Ovary (tissue), 9 donors: ENCODE results near the gene C6orf136. TPM values are rescaled to one million over a fixed set of nuclear protein-coding genes. Genes with fewer than 3 reads are reported as not detected.
A peak's percentile ranks its signal among the peaks of the same experiment; 100 is the strongest.

Source experiments
- DNase-seq, 5 donors: peaks; one replicate each; pipeline ENCODE4 v3.0.0-alpha.2; 2019 to 2020
- H3K27ac ChIP-seq, 2 donors: fragments of 200-600 bp; one replicate each; pipeline versions ENCODE4 v1.5.1 to v1.8.0; 2019 to 2022
- H3K27me3 ChIP-seq: fragments of 200-600 bp; one replicate; pipeline ENCODE4 v1.8.0; 2022
- H3K36me3 ChIP-seq: fragments of 200-600 bp; sonication (generic); one replicate; pipeline ENCODE4 v1.5.1; 2019
- H3K4me1 ChIP-seq: one replicate; pipeline ENCODE4 v1.8.1; 2013; ENCODE audit warnings: mild to moderate bottlenecking, moderate library complexity; ENCODE audit not compliant: insufficient read depth
- H3K4me3 ChIP-seq: fragments of 200-600 bp; sonication (generic); one replicate; pipeline ENCODE4 v1.5.1; 2017
- H3K9me3 ChIP-seq, 2 donors: fragments of 200-600 bp in 1 of 2; sonication (generic) in 1 of 2; one replicate each; pipeline versions ENCODE4 v1.5.1 to v1.8.1; 2013 to 2019; ENCODE audit warnings: mild to moderate bottlenecking in 1 of 2, moderate library complexity in 1 of 2
- CTCF ChIP-seq, 3 donors: fragments of 450-650 bp in 2 of 3; fragments of 200-600 bp in 1 of 3; IDR thresholded peaks; one replicate each; pipeline versions ENCODE4 v1.5.1 to v1.8.0; 2016 to 2022; ENCODE audit warnings: antibody characterized with exemption in 3 of 3, mild to moderate bottlenecking in 1 of 3
- EP300 ChIP-seq: sonication (generic); formaldehyde crosslinking; IDR thresholded peaks from one replicate; pipeline ENCODE4 v1.6.1; 2017; ENCODE audit warnings: antibody characterized with exemption
- POLR2A ChIP-seq: fragments of 450-650 bp; IDR thresholded peaks from one replicate; pipeline ENCODE4 v1.6.1; 2017; ENCODE audit warnings: antibody characterized with exemption, mild to moderate bottlenecking, moderate library complexity
- WGBS, 3 donors: extraction: QIAGEN DNeasy Blood & Tissue Kit in 1 of 3; methylation state at CpG; one replicate each; pipeline versions ENCODE4 v1.1.5 to v1.1.7; 2013 to 2017; 5-methylcytosine and 5-hydroxymethylcytosine counted together
- intact Hi-C, 4 donors: fragments of 100-400 bp; cut with DNase I; formaldehyde crosslinking; loops; one replicate each; pipeline versions ENCODE4 v1.11.0 to v1.15.1; 2022 to 2023
- polyA plus RNA-seq, 2 donors: library from polyadenylated mRNA; stranded (reverse); fragments of 200-250 nt in 1 of 2; fragments of 350-450 nt in 1 of 2; fragmentation: Illumina TruSeq in 1 of 2; extraction: RNeasy Lipid Tissue Mini Kit (QIAGEN cat#74804) in 1 of 2; gene quantifications; one replicate each; pipeline ENCODE4 v1.2.3, GENCODE V29; 2013 to 2014
- total RNA-seq, 7 donors: library from RNA; depleted of rRNA in 2 of 7; stranded (reverse); fragments of >200 nt in 2 of 7; fragmentation: NEBNext Ultra II Directional in 3 of 7; extraction: Animal tissue kit (Norgen Biotek cat#: 25700) in 3 of 7; gene quantifications; one replicate each; pipeline versions ENCODE4 v1.1.0 to v1.2.4, GENCODE V29; 2016 to 2023
- donor health status: DM: no; HTN: no; CAD: no; lungs with moderate emphysema.
- donor health status: DM: no; HTN: no; CAD: no.
- donor health status: Bipolar disorder and iron deficiency.
- donor health status: DM: yes; HTN: yes; CAD: no.
- donor health status: DM: no; HTN: no; CAD: no.
- donor health status: DM: yes; HTN: yes; CAD: no.

C6orf136 gene
- total and polyA plus RNA-seq, 9 donors, result 6.0 to 20.0 (median 12.8) TPM

DNA sequence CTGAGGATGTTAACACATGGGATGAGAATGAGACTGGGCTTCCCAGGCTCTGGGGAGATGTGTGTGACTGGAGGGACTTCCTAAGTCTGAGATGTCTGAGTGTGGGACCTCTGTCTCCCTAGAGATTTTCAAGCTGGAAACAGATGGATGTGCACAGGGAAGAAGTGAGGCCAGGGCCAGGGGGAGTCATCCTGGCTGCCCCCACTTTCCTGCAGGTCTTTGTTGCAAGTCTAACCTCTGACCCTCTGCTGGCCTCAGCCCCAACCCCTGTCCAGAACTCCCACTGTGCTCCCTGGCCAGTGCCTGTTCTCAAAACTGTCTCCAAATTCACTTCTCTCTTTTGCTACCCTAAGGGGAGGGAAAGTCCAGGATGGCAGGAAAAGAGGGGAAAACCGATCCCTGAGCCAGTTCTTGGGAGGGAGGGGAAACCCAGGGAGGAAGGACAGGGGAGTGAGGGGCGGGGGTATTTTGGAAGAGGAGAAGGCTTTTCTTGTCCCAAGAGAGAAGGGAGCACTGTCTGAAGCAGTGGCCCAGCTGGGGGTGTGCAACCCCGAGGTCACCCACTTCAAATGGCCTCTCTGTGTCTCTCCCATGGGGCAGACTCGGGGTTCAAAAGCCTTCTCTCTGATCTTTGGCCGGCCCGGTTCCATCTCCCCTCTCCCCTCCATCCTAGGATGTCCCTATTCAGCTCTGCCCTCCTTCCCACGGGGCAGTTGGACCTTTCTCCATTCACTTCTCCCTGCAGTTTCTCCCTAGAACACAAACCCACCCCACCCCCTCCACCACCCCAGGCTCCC lies 36.4 kb downstream of the C6orf136 start:
- H3K4me1 ChIP-seq, result peaks cover 15% of the 10 kb centered on the region
- intact Hi-C loops, result loop anchor here in 2 of 4 donors (10.0 kb wide), 1 partner anchor 201 kb away; the partner anchor contains the start of gene DDR1 (in 2 of the 2)
- H3K9me3 ChIP-seq, result no peaks in the 10 kb centered on the region
- H3K36me3 ChIP-seq, result no peaks in the 10 kb centered on the region
- H3K27ac ChIP-seq, result peak overlapping the region; percentile 95 to 96
- peak overlapping the region; percentile 54 for H3K4me3 ChIP-seq
- WGBS, 3 donors, result 10 to 12% (median 11%) methylated on average over 7 of the region's 7 CpGs
- no peak for TF ChIP-seq POLR2A
- TF ChIP-seq EP300, result no peak
- no peak for TF ChIP-seq CTCF (IDR thresholded peaks at IDR 0.05)
- peak in 2 of 5 donors; percentile 60 to 61 for DNase-seq
- H3K27me3 ChIP-seq, result no peaks in the 10 kb centered on the region

GRCh38 chr6:30683980-30684338 lies 37.0 kb downstream of the C6orf136 start:
- H3K9me3 ChIP-seq, result no peaks in the 10 kb centered on the region
- H3K36me3 ChIP-seq, result no peaks in the 10 kb centered on the region
- peak overlapping the region; percentile 54 for H3K4me3 ChIP-seq
- WGBS, 3 donors, result 16 to 25% (median 24%) methylated on average over 2 of the region's 2 CpGs
- TF ChIP-seq EP300, result no peak
- TF ChIP-seq POLR2A, result no peak
- TF ChIP-seq CTCF (IDR thresholded peaks at IDR 0.05), result no peak
- DNase-seq, result no peak
- intact Hi-C loops, result loop anchor here in 2 of 4 donors (10.0 kb wide), 1 partner anchor 201 kb away; the partner anchor contains the start of gene DDR1 (in 2 of the 2)
- H3K4me1 ChIP-seq, result peaks cover 15% of the 10 kb centered on the region
- H3K27ac ChIP-seq, result peak overlapping the region; percentile 95 to 96
- H3K27me3 ChIP-seq, result no peaks in the 10 kb centered on the region

DNA sequence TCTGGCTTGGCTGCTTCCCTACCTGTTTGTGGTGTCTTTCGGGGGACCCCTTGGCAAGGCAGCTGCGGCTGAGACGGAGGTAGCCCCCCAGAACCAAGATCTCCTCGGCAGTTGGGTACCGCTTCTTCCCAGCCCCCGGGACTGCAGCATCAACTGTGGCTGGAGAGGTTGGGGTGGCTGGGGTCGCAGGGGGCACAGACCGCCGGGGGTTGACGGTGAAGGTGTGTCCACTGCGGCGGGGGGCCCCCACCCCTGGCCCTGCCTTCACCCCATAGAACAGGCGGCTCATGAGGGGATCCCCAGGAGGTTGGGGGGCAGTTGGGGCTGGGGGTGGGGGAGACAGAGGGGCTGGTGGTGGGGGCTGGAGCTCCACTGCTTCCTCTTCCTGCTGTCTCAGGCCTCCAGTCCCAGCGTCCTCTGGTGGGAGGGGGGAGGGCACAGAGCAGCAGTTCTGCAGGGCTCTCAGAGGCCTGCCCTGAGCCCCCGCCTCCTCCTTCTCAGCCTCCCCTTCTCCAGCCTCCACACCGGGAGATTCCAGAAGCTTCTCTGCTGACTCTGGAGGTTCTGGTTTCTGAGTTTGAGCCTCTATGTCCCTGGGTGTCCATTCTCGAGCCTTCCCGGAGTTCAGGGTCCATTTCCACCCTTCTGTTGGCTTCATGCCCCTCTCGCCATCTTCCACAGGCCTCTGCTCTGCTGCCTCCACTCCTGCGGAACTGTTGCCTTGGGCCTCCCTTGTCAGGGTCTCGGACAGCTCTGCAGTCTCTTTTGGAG lies 37.6 kb downstream of the C6orf136 start:
- 25 to 28% (median 26%) methylated on average over 14 to 21 of the region's 21 CpGs for WGBS, 3 donors
- no peak for TF ChIP-seq CTCF (IDR thresholded peaks at IDR 0.05)
- TF ChIP-seq POLR2A, result no peak
- TF ChIP-seq EP300, result no peak
- peak in 3 of 5 donors; percentile 42 to 53 (median 51) for DNase-seq
- intact Hi-C loops, result loop anchor here in 3 of 4 donors (5.0 to 10.0 kb wide), 2 partner anchors 67 to 200 kb away; partner anchors contain the start of genes DDR1 (in 2 of the 3), MRPS18B (in 1 of the 3) and PPP1R10 (in 1 of the 3)
- peaks cover 15% of the 10 kb centered on the region for H3K4me1 ChIP-seq
- H3K4me3 ChIP-seq, result peak overlapping the region; percentile 54
- no peaks in the 10 kb centered on the region for H3K36me3 ChIP-seq
- peak overlapping the region; percentile 95 to 96 for H3K27ac ChIP-seq
- no peaks in the 10 kb centered on the region for H3K27me3 ChIP-seq
- no peaks in the 10 kb centered on the region for H3K9me3 ChIP-seq
